CD14-positive monocyte (primary cell): ENCODE data around the gene ZNF32. TPM values are rescaled to one million over a fixed set of nuclear protein-coding genes. Genes with fewer than 3 reads are reported as not detected.

Experiments
- DNase-seq, 3 donors: peaks; one replicate each; pipeline ENCODE4 v3.0.0-alpha.2; 2011 to 2022
- H2AFZ ChIP-seq: 2 replicates; pipeline ENCODE4 v1.6.0; 2012; ENCODE audit warnings: mild to moderate bottlenecking, low read depth, low read length, inconsistent platforms; ENCODE audit not compliant: insufficient read depth, poor library complexity, severe bottlenecking
- H3K27ac ChIP-seq, 2 donors: 1 replicate in 1 of 2; 2 replicates in 1 of 2; pipeline ENCODE4 v1.5.1; 2012 to 2013; ENCODE audit warnings: low read length in 2 of 2, control low read depth in 1 of 2, inconsistent platforms in 1 of 2, low read depth in 1 of 2, mild to moderate bottlenecking in 1 of 2
- H3K27me3 ChIP-seq, 2 donors: one replicate each; pipeline versions ENCODE4 v1.6.0 to v1.6.1; 2011 to 2013; ENCODE audit warnings: low read length in 2 of 2; ENCODE audit not compliant: control insufficient read depth in 2 of 2, insufficient read depth in 2 of 2
- H3K36me3 ChIP-seq, 2 donors: replicated peaks in 1 of 2; 1 replicate in 1 of 2; 2 replicates in 1 of 2; pipeline versions ENCODE4 v1.5.1 to v1.6.1; 2012 to 2013; ENCODE audit warnings: low read length in 2 of 2, control low read depth in 1 of 2, inconsistent platforms in 1 of 2, mild to moderate bottlenecking in 1 of 2; ENCODE audit not compliant: insufficient read depth in 2 of 2, control insufficient read depth in 1 of 2
- H3K4me1 ChIP-seq, 2 donors: 1 replicate in 1 of 2; 2 replicates in 1 of 2; pipeline versions ENCODE4 v1.5.1 to v1.6.1; 2012 to 2013; ENCODE audit warnings: low read length in 2 of 2, control low read depth in 1 of 2, inconsistent platforms in 1 of 2, mild to moderate bottlenecking in 1 of 2, moderate library complexity in 1 of 2; ENCODE audit not compliant: insufficient read depth in 2 of 2, control insufficient read depth in 1 of 2
- H3K4me2 ChIP-seq: replicated peaks from 2 replicates; pipeline ENCODE3; 2012; ENCODE audit warnings: low read length, moderate library complexity, mild to moderate bottlenecking; ENCODE audit not compliant: poor library complexity, severe bottlenecking; ENCODE audit errors: extremely low read depth
- H3K4me3 ChIP-seq, 3 experiments: fragments of 200-600 bp in 1 of 3; sonication (generic) in 1 of 3; replicated peaks in 1 of 3; 1 replicate in 2 of 3; 2 replicates in 1 of 3; pipeline ENCODE4 v1.5.1; 2011 to 2013; ENCODE audit warnings: low read length in 3 of 3, mild to moderate bottlenecking in 3 of 3, control low read depth in 2 of 3, low read depth in 2 of 3, inconsistent platforms in 1 of 3, moderate library complexity in 1 of 3
- H3K79me2 ChIP-seq: 2 replicates; pipeline ENCODE4 v1.6.0; 2012; ENCODE audit warnings: mild to moderate bottlenecking, control low read depth, inconsistent platforms, low read length, moderate library complexity; ENCODE audit not compliant: insufficient read depth
- H3K9ac ChIP-seq: 2 replicates; pipeline ENCODE4 v1.6.0; 2017; ENCODE audit warnings: low read length, mild to moderate bottlenecking; ENCODE audit not compliant: insufficient read depth, poor library complexity, severe bottlenecking
- H3K9me3 ChIP-seq, 2 donors: replicated peaks in 1 of 2; 1 replicate in 1 of 2; 2 replicates in 1 of 2; pipeline versions ENCODE4 v1.5.1 to v1.6.1; 2012 to 2013; ENCODE audit warnings: low read length in 2 of 2, control low read depth in 1 of 2; ENCODE audit not compliant: control insufficient read depth in 1 of 2, insufficient read depth in 1 of 2
- H4K20me1 ChIP-seq: 2 replicates; pipeline ENCODE4 v1.6.0; 2012; ENCODE audit warnings: mild to moderate bottlenecking, low read length, control low read depth, moderate library complexity; ENCODE audit not compliant: insufficient read depth
- H3K27ac Mint-ChIP-seq, 7 donors: one replicate each; pipeline ENCODE4 v1.8.0; 2020; ENCODE audit warnings: mild to moderate bottlenecking in 7 of 7, mixed read lengths in 7 of 7, moderate library complexity in 6 of 7, inconsistent platforms in 2 of 7
- H3K27me3 Mint-ChIP-seq, 3 donors: one replicate each; pipeline ENCODE4 v1.8.0; 2021 to 2022; ENCODE audit warnings: low read depth in 3 of 3, mild to moderate bottlenecking in 3 of 3, mixed read lengths in 3 of 3, moderate library complexity in 3 of 3, inconsistent platforms in 1 of 3
- H3K36me3 Mint-ChIP-seq, 2 donors: one replicate each; pipeline ENCODE4 v1.8.0; 2020; ENCODE audit warnings: mixed read lengths in 2 of 2, inconsistent platforms in 1 of 2, mild to moderate bottlenecking in 1 of 2
- H3K4me1 Mint-ChIP-seq: one replicate; pipeline ENCODE4 v1.8.0; 2020; ENCODE audit warnings: mild to moderate bottlenecking, mixed read lengths
- H3K4me3 Mint-ChIP-seq, 2 donors: one replicate each; pipeline ENCODE4 v1.8.0; 2020; ENCODE audit warnings: mild to moderate bottlenecking in 2 of 2, mixed read lengths in 2 of 2, moderate library complexity in 1 of 2
- H3K9me3 Mint-ChIP-seq, 7 donors: one replicate each; pipeline ENCODE4 v1.8.0; 2020 to 2022; ENCODE audit warnings: mixed read lengths in 7 of 7, mild to moderate bottlenecking in 6 of 7, moderate library complexity in 6 of 7, inconsistent platforms in 2 of 7
- CTCF ChIP-seq: fragments of 200-600 bp; IDR thresholded peaks from one replicate; pipeline ENCODE4 v1.8.0; 2022; ENCODE audit warnings: antibody characterized with exemption, mild to moderate bottlenecking
- WGBS: methylation state at CpG from one replicate; pipeline ENCODE4 v1.1.5; 2013; ENCODE audit warnings: missing lambda C conversion rate; ENCODE audit not compliant: insufficient coverage; 5-methylcytosine and 5-hydroxymethylcytosine counted together
- intact Hi-C, 2 donors: fragments of 100-400 bp; cut with micrococcal nuclease; formaldehyde crosslinking; loops; one replicate each; pipeline versions ENCODE4 v1.15.0 to v1.15.1; 2023
- polyA plus RNA-seq, 3 donors: library from polyadenylated mRNA; depleted of rRNA in 1 of 3; unstranded in 2 of 3; stranded (reverse) in 1 of 3; fragments of 300-500 nt in 2 of 3; fragments of >200 nt in 1 of 3; fragmentation: Illumina TruSeq in 2 of 3; gene quantifications; 1 replicate in 2 of 3; 2 replicates in 1 of 3; pipeline ENCODE4 v1.2.3, GENCODE V29; 2012 to 2021

Gene ZNF32
- polyA plus RNA-seq, 3 donors, result 16.7 to 33.6 (median 33.0) TPM

- Histone ChIP-seq H3K4me2 (no peak overlapping the region), H2AFZ (no peak overlapping the region), H3K36me3 (no peaks in the 10 kb centered on the region), H3K9ac (no peak overlapping the region), H3K4me1 (peaks cover 11 to 17% of the 10 kb centered on the region in 2 donors), H3K4me3 (no peak overlapping the region), H4K20me1 (no peaks in the 10 kb centered on the region), H3K79me2 (no peaks in the 10 kb centered on the region), H3K27me3 (peaks cover 4 to 16% of the 10 kb centered on the region in 2 donors), H3K27ac (no peak overlapping the region), H3K9me3 (no peaks in the 10 kb centered on the region)
- TF ChIP-seq CTCF, result no peak
- Mint-ChIP-seq H3K27me3 (peaks cover 22 to 35% (median 24%) of the 10 kb centered on the region in 3 donors), H3K36me3 (no peaks in the 10 kb centered on the region), H3K9me3 (peaks cover 0 to 6% (median 0%) of the 10 kb centered on the region in 7 donors), H3K4me3 (no peak overlapping the region), H3K4me1 (peaks cover 12% of the 10 kb centered on the region), H3K27ac (no peak overlapping the region)
- WGBS, result 94% methylated on average over 2 of the region's 3 CpGs
- no peak for DNase-seq
- intact Hi-C loops, result no loop called here
Observed at GRCh38 chr10:43693602-43694001, 44.9 kb upstream of the ZNF32 start.

GRCh38 chr10:43692051-43692825 is 43.6 kb upstream of the ZNF32 start:
- peaks cover 12% of the 10 kb centered on the region for H3K4me1 Mint-ChIP-seq
- peaks cover 0 to 6% (median 0%) of the 10 kb centered on the region in 7 donors for H3K9me3 Mint-ChIP-seq
- no peak for TF ChIP-seq CTCF
- H3K4me3 Mint-ChIP-seq, result no peak overlapping the region
- Histone ChIP-seq H3K4me3 (no peak overlapping the region), H3K79me2 (no peaks in the 10 kb centered on the region), H3K27me3 (peaks cover 4 to 16% of the 10 kb centered on the region in 2 donors), H2AFZ (no peak overlapping the region), H3K27ac (no peak overlapping the region), H4K20me1 (no peaks in the 10 kb centered on the region), H3K9me3 (no peaks in the 10 kb centered on the region), H3K4me1 (peaks cover 11 to 17% of the 10 kb centered on the region in 2 donors), H3K4me2 (no peak overlapping the region), H3K36me3 (no peaks in the 10 kb centered on the region), H3K9ac (no peak overlapping the region)
- no peaks in the 10 kb centered on the region for H3K36me3 Mint-ChIP-seq
- intact Hi-C loops, result no loop called here
- no peak overlapping the region for H3K27ac Mint-ChIP-seq
- WGBS, result 68% methylated on average over 5 of the region's 10 CpGs
- no peak for DNase-seq
- peaks cover 25 to 45% (median 29%) of the 10 kb centered on the region in 3 donors for H3K27me3 Mint-ChIP-seq
